Neural progenitor cell (in vitro differentiated cells): Measurements from ENCODE around the gene VPS33A. TPM values are rescaled to one million over a fixed set of nuclear protein-coding genes. Genes with fewer than 3 reads are reported as not detected.

Source experiments
- DNase-seq: peaks from one replicate; pipeline ENCODE4 v3.0.0-alpha.2; 2016; ENCODE audit warnings: low spot score
- H2AFZ ChIP-seq: fragments of 200-600 bp; sonication (generic); replicated peaks from 2 replicates; pipeline ENCODE4 v1.6.1; 2016; ENCODE audit warnings: antibody characterized with exemption
- H3F3A ChIP-seq: fragments of 200-600 bp; sonication (generic); 2 replicates; pipeline ENCODE4 v1.6.1; 2016; ENCODE audit warnings: antibody characterized with exemption, low read depth
- H3K27ac ChIP-seq: fragments of 200-600 bp; sonication (generic); 2 replicates; pipeline ENCODE4 v1.5.1; 2016; ENCODE audit warnings: mild to moderate bottlenecking
- H3K27me3 ChIP-seq: fragments of 200-600 bp; sonication (generic); 2 replicates; pipeline ENCODE4 v1.6.1; 2016; ENCODE audit warnings: mild to moderate bottlenecking, moderate library complexity
- H3K36me3 ChIP-seq: fragments of 200-600 bp; sonication (generic); 2 replicates; pipeline ENCODE4 v1.5.1; 2016
- H3K4me1 ChIP-seq: fragments of 200-600 bp; sonication (generic); 2 replicates; pipeline ENCODE4 v1.6.1; 2016; ENCODE audit warnings: mixed run types
- H3K4me2 ChIP-seq: fragments of 200-600 bp; sonication (generic); 2 replicates; pipeline ENCODE4 v1.6.1; 2016
- H3K4me3 ChIP-seq: fragments of 200-600 bp; sonication (generic); 2 replicates; pipeline ENCODE4 v1.5.1; 2016
- H3K79me2 ChIP-seq: fragments of 200-600 bp; sonication (generic); 2 replicates; pipeline ENCODE4 v1.6.1; 2016; ENCODE audit warnings: low read depth
- H3K9ac ChIP-seq: fragments of 200-600 bp; sonication (generic); 2 replicates; pipeline ENCODE4 v1.6.1; 2016
- H3K9me3 ChIP-seq: fragments of 200-600 bp; sonication (generic); 2 replicates; pipeline ENCODE4 v1.5.1; 2016; ENCODE audit warnings: low read depth
- H4K20me1 ChIP-seq: fragments of 200-600 bp; sonication (generic); 2 replicates; pipeline ENCODE4 v1.6.1; 2016; ENCODE audit warnings: low read depth
- H3K27ac Mint-ChIP-seq: 3 replicates; pipeline ENCODE4 v1.8.0; 2021; ENCODE audit warnings: mixed read lengths
- H3K27me3 Mint-ChIP-seq: 2 replicates; pipeline ENCODE4 v1.8.0; 2022; ENCODE audit warnings: low read depth, mild to moderate bottlenecking, inconsistent platforms, moderate library complexity, mixed read lengths; ENCODE audit not compliant: insufficient read depth
- H3K36me3 Mint-ChIP-seq: 3 replicates; pipeline ENCODE4 v1.8.0; 2021; ENCODE audit warnings: mixed read lengths
- H3K4me1 Mint-ChIP-seq: 3 replicates; pipeline ENCODE4 v1.8.0; 2021; ENCODE audit warnings: mixed read lengths
- H3K4me3 Mint-ChIP-seq: 3 replicates; pipeline ENCODE4 v1.8.0; 2021; ENCODE audit warnings: mild to moderate bottlenecking, moderate library complexity, mixed read lengths
- H3K9me3 Mint-ChIP-seq: 3 replicates; pipeline ENCODE4 v1.8.0; 2020; ENCODE audit warnings: mixed read lengths
- EZH2 ChIP-seq: fragments of 200-600 bp; sonication (generic); IDR thresholded peaks from 2 replicates; pipeline ENCODE4 v1.6.1; 2017; ENCODE audit warnings: antibody characterized with exemption, mild to moderate bottlenecking, moderate library complexity
- EZH2phosphoT487 ChIP-seq: fragments of 200-600 bp; sonication (generic); IDR thresholded peaks from 2 replicates; pipeline ENCODE4 v1.6.1; 2017; ENCODE audit warnings: antibody characterized with exemption
- total RNA-seq: library from RNA; depleted of rRNA; stranded (reverse); fragments of >200 nt; gene quantifications from 2 replicates; pipeline ENCODE4 v1.2.3, GENCODE V29; 2015; ENCODE audit warnings: low replicate concordance
- TF ChIP-seq, protein P1 (sequence below): fragments of 200-600 bp; sonication (generic); IDR thresholded peaks from 2 replicates; pipeline ENCODE4 v1.5.1; 2017; ENCODE audit warnings: antibody characterized with exemption, mild to moderate bottlenecking

The VPS33A gene
- total RNA-seq, 1 donor from 2014 or later = 42.0 TPM

DNA sequence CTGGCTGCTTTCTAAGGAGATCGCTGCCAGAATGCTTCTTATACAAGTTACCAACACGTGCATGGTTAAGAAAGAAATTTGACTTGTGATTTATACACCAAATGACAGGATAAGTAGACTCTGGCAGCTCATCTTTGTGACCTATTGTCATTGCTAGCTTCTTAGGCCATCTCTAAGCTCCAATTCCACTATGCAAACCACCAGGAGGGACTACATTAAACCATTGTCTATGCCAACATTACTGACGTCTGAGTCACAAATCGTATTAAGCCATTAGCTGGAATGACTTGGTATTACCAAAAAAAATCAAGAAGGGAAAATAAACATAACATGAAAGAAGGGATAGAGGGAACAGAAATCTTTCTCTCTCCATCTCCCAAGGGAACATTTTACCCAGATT lies 15.8 kb upstream of the VPS33A start:
- H3K27me3 ChIP-seq = no peaks in the 10 kb centered on the region
- H3K9ac ChIP-seq = no peak overlapping the region
- peak overlapping the region; percentile 42 for H3K27ac Mint-ChIP-seq

DNA sequence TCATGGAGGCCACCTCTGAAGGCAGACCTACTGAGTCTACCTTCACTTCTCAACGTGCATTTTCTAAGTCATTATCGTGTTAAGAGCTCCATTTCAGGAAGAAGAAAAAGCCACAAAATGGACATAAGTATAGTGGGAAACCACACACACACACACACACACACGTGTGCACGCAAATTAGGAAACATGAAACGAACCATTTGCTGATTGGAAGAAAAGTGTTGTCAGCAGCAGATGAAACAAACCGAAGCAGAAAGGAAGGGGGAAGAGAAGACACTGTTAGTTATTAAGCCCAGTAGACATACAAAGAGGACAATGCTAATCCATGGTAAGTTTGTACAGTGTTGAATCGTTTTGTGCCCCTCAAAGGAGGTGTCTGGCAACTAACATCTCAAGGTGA lies 9.9 kb upstream of the VPS33A start:
- H3K4me3 Mint-ChIP-seq = no peak overlapping the region
- no peaks in the 10 kb centered on the region for H3K36me3 ChIP-seq

More for the DNA sequence above, 15.8 kb upstream of the VPS33A start:
- no peaks in the 10 kb centered on the region for H3K36me3 ChIP-seq
- no peaks in the 10 kb centered on the region for H4K20me1 ChIP-seq
- no peaks in the 10 kb centered on the region for H3K79me2 ChIP-seq
- Mint-ChIP-seq H3K4me3 (no peak overlapping the region), H3K27me3 (no peaks in the 10 kb centered on the region), H3K36me3 (peaks cover 5% of the 10 kb centered on the region), H3K4me1 (peaks cover 7% of the 10 kb centered on the region), H3K9me3 (no peaks in the 10 kb centered on the region)
- peak; percentile 48 for DNase-seq
- H2AFZ ChIP-seq = no peak overlapping the region
- H3K4me2 ChIP-seq = peak overlapping the region; percentile 12
- H3F3A ChIP-seq = peaks cover 9% of the 10 kb centered on the region
- no peak overlapping the region for H3K4me3 ChIP-seq
- H3K9me3 ChIP-seq = no peaks in the 10 kb centered on the region
- peak overlapping the region; percentile 57 for H3K27ac ChIP-seq
- TF ChIP-seq EZH2phosphoT487 (no peak), EZH2 (no peak)
- TF ChIP-seq, protein P1, sequence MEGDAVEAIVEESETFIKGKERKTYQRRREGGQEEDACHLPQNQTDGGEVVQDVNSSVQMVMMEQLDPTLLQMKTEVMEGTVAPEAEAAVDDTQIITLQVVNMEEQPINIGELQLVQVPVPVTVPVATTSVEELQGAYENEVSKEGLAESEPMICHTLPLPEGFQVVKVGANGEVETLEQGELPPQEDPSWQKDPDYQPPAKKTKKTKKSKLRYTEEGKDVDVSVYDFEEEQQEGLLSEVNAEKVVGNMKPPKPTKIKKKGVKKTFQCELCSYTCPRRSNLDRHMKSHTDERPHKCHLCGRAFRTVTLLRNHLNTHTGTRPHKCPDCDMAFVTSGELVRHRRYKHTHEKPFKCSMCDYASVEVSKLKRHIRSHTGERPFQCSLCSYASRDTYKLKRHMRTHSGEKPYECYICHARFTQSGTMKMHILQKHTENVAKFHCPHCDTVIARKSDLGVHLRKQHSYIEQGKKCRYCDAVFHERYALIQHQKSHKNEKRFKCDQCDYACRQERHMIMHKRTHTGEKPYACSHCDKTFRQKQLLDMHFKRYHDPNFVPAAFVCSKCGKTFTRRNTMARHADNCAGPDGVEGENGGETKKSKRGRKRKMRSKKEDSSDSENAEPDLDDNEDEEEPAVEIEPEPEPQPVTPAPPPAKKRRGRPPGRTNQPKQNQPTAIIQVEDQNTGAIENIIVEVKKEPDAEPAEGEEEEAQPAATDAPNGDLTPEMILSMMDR = no peak
- peaks cover 8% of the 10 kb centered on the region for H3K4me1 ChIP-seq

DNA sequence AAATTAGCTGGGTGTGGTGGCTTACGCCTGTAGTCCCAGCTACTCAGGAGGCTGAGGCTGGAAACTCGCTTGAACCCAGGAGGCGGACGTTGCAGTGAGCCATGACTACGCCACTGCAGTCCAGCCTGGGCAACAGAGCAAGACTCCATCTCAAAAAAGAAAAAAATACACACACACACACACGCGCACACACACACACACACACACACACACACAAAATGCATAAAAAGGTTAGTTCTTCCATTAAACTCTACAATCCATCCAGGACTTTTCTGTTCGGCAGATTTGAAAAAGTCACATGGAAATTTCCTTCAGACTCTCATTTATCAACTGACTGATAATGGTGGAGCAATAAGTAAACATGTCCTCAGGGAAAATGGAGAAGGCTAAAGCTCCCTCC lies 9.2 kb upstream of the VPS33A start:
- Histone ChIP-seq H3K4me1 (no peaks in the 10 kb centered on the region), H3F3A (no peaks in the 10 kb centered on the region), H3K4me2 (no peak overlapping the region), H3K79me2 (no peaks in the 10 kb centered on the region), H3K27ac (no peak overlapping the region), H3K9me3 (no peaks in the 10 kb centered on the region), H4K20me1 (no peaks in the 10 kb centered on the region), H3K36me3 (no peaks in the 10 kb centered on the region), H3K27me3 (no peaks in the 10 kb centered on the region), H3K4me3 (no peak overlapping the region), H2AFZ (no peak overlapping the region), H3K9ac (no peak overlapping the region)
- peaks cover 8% of the 10 kb centered on the region for H3K36me3 Mint-ChIP-seq
- no peaks in the 10 kb centered on the region for H3K9me3 Mint-ChIP-seq
- H3K27ac Mint-ChIP-seq = no peak overlapping the region
- no peaks in the 10 kb centered on the region for H3K4me1 Mint-ChIP-seq
- TF ChIP-seq EZH2phosphoT487 = no peak
- TF ChIP-seq EZH2 = no peak
- TF ChIP-seq, protein P1 = no peak
- no peaks in the 10 kb centered on the region for H3K27me3 Mint-ChIP-seq
- H3K4me3 Mint-ChIP-seq = no peak overlapping the region
- DNase-seq = no peak

More for the DNA sequence above, 9.9 kb upstream of the VPS33A start:
- Histone ChIP-seq H2AFZ (no peak overlapping the region), H3K9ac (no peak overlapping the region), H3K4me3 (no peak overlapping the region), H4K20me1 (no peaks in the 10 kb centered on the region), H3F3A (no peaks in the 10 kb centered on the region), H3K27ac (no peak overlapping the region), H3K27me3 (no peaks in the 10 kb centered on the region), H3K9me3 (no peaks in the 10 kb centered on the region), H3K79me2 (no peaks in the 10 kb centered on the region), H3K4me1 (no peaks in the 10 kb centered on the region), H3K4me2 (no peak overlapping the region)
- Mint-ChIP-seq H3K36me3 (peaks cover 8% of the 10 kb centered on the region), H3K4me1 (no peaks in the 10 kb centered on the region), H3K27me3 (no peaks in the 10 kb centered on the region), H3K27ac (no peak overlapping the region), H3K9me3 (no peaks in the 10 kb centered on the region)
- DNase-seq = no peak
- TF ChIP-seq, protein P1 = no peak
- TF ChIP-seq EZH2phosphoT487 (no peak), EZH2 (no peak)
